ENCODE data around the gene ZNF236. TPM values are rescaled to one million over a fixed set of nuclear protein-coding genes. Genes with fewer than 3 reads are reported as not detected.

Gene ZNF236
- total RNA-seq, 1 donor from 2014 or later, result 27.4 TPM

- ChIA-PET CTCF (interaction anchor here (1.7 kb wide), 1 partner anchor 9 kb away, joined by 5 read pairs; no protein-coding TSS in a partner anchor), POLR2A (no interaction called here)
- Mint-ChIP-seq H3K36me3 (ENCODE audit: low read depth) (no peaks in the 10 kb centered on the region), H3K4me3 (no peak overlapping the region), H3K27me3 (no peaks in the 10 kb centered on the region), H3K4me1 (peaks cover 27% of the 10 kb centered on the region), H3K27ac (no peak overlapping the region), H3K9me3 (no peaks in the 10 kb centered on the region)
- ATAC-seq (ENCODE audit: low read depth) (no peak), DNase-seq (no peak)
- TF ChIP-seq CTCF (IDR thresholded peaks at IDR 0.05), result no peak
- intact Hi-C loops (cut with micrococcal nuclease), result no loop called here
Observed at GRCh38 chr18:76992226-76993084, 170.1 kb downstream of the ZNF236 start.

- Mint-ChIP-seq H3K4me1 (peaks cover 26% of the 10 kb centered on the region), H3K36me3 (ENCODE audit: low read depth) (no peaks in the 10 kb centered on the region), H3K27ac (no peak overlapping the region), H3K9me3 (no peaks in the 10 kb centered on the region), H3K27me3 (no peaks in the 10 kb centered on the region), H3K4me3 (no peak overlapping the region)
- POLR2A ChIA-PET, result no interaction called here
- no peak for ATAC-seq (ENCODE audit: low read depth)
- intact Hi-C loops (cut with micrococcal nuclease), result no loop called here
- TF ChIP-seq CTCF (IDR thresholded peaks at IDR 0.05), result no peak
- DNase-seq, result no peak
- CTCF ChIA-PET, result no interaction called here
Observed at GRCh38 chr18:76993085-76993382, 170.7 kb downstream of the ZNF236 start.

GRCh38 chr18:76993573-76993972 is 171.2 kb downstream of the ZNF236 start:
- ChIA-PET CTCF (interaction anchor here (1.5 to 1.7 kb wide), 2 partner anchors 10 to 218 kb away, joined by 4 to 5 read pairs; no protein-coding TSS in a partner anchor), POLR2A (no interaction called here)
- Mint-ChIP-seq H3K4me3 (no peak overlapping the region), H3K36me3 (ENCODE audit: low read depth) (no peaks in the 10 kb centered on the region), H3K4me1 (peaks cover 21% of the 10 kb centered on the region), H3K27me3 (no peaks in the 10 kb centered on the region), H3K27ac (no peak overlapping the region), H3K9me3 (no peaks in the 10 kb centered on the region)
- ATAC-seq (ENCODE audit: low read depth), result no peak
- no peak for DNase-seq
- TF ChIP-seq CTCF (IDR thresholded peaks at IDR 0.05), result no peak
- intact Hi-C loops (cut with micrococcal nuclease), result no loop called here

- Mint-ChIP-seq H3K27me3 (no peaks in the 10 kb centered on the region), H3K27ac (no peak overlapping the region), H3K4me1 (peaks cover 19% of the 10 kb centered on the region), H3K4me3 (no peak overlapping the region), H3K36me3 (ENCODE audit: low read depth) (no peaks in the 10 kb centered on the region), H3K9me3 (no peaks in the 10 kb centered on the region)
- ATAC-seq (ENCODE audit: low read depth) (no peak), DNase-seq (no peak)
- CTCF ChIA-PET, result interaction anchor here (1.5 to 1.7 kb wide), 2 partner anchors 10 to 217 kb away, joined by 4 to 5 read pairs; no protein-coding TSS in a partner anchor
- POLR2A ChIA-PET, result no interaction called here
- no peak for TF ChIP-seq CTCF (IDR thresholded peaks at IDR 0.05)
- intact Hi-C loops (cut with micrococcal nuclease), result no loop called here
Observed at GRCh38 chr18:76994086-76994654, 171.8 kb downstream of the ZNF236 start.

- no peak overlapping the region for H3K27ac Mint-ChIP-seq
Observed at GRCh38 chr18:76995896-76996295, 173.5 kb downstream of the ZNF236 start.

More at GRCh38 chr18:76995896-76996295, 173.5 kb downstream of the ZNF236 start:
- TF ChIP-seq CTCF (IDR thresholded peaks at IDR 0.05), result no peak
- Mint-ChIP-seq H3K9me3 (no peaks in the 10 kb centered on the region), H3K4me3 (no peak overlapping the region), H3K27me3 (no peaks in the 10 kb centered on the region), H3K36me3 (ENCODE audit: low read depth) (no peaks in the 10 kb centered on the region), H3K4me1 (peaks cover 9% of the 10 kb centered on the region)
- POLR2A ChIA-PET, result no interaction called here
- intact Hi-C loops (cut with micrococcal nuclease), result no loop called here
- no peak for DNase-seq
- CTCF ChIA-PET, result interaction anchor here (1.3 to 1.9 kb wide), 3 partner anchors 9 to 216 kb away, joined by 3 to 7 read pairs (median 5); no protein-coding TSS in a partner anchor
- ATAC-seq (ENCODE audit: low read depth), result no peak

Measured in activated B cell treated with CpG ODN at 0.5 μM for 24 hours (primary cell).